Measurements from ENCODE around the gene HS6ST2.
"Not testable (repeated sequence)": the region's sequence is repeated elsewhere in the genome, so short reads cannot be mapped to it uniquely, and the experiment has no call there.

The HS6ST2 gene

DNA sequence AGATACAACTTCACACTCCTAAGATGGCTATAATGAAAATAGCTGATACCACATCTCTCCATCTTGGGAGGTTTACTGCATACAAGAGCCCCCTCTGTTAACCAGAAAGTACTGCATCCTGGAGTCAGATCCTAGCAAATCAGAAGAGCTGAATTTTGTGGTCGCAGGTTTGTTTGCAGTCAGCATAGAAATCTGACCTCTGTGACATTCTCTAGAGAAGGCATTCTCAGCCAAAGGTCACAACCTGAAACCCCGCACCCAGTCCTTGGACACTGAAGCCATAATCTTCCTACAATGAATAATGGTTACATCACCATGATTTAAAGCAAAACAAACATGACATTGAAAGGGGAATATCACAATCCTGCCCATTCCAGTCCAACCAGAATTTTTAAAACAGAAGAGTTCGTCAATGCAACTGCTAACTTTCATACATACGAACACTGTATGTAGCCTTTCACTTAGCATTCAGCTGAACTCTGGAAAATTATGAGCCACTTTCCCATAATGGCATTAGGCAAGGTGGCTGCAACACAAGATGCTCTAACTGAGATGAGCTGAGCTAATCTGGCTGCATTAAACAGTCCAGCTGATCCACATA, 17.6 kb downstream of the HS6ST2 start:
- DNase-seq, result no peak

- no peak for DNase-seq
Observed at GRCh38 chrX:132933170-132933569, 25.3 kb downstream of the HS6ST2 start.

DNA sequence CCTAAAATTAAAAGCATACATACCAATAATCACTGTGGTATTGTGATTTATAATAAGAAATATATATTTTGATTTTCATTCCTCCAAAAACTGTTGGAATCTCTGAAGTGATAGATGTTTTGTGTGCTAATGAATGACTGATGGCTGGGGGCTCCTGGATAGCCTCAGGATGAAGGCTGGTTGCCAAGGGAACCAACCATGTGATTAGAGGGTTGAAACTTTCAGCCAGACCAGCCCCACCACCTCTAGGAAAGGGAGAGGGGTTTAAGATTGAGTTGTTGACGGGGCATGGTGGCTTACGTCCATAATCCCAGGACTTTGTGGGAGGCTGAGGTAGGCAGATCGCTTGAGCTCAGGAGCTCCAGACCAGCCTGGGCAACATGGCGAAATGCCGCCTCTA, 34.0 kb downstream of the HS6ST2 start:
- DNase-seq, result no peak

DNA sequence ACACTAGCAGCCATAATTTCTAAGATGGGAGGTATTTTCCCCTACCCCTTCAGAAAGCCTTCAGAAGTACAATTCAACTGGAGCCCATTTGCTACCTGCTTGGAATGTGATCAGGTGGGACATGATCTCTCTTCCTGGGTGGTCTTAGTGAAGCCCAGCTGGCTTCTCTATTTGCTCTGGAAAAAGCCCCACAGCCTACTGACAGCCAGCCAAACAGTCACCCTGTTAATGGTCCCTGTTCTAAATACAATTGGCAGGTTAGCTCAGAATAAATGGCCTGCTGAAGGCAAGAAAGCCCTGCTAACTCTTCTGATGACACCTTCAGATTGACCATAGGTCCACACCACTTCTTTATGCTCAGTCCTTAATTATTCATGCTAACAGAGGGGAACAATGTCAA, 39.9 kb downstream of the HS6ST2 start:
- DNase-seq, result no peak

DNA sequence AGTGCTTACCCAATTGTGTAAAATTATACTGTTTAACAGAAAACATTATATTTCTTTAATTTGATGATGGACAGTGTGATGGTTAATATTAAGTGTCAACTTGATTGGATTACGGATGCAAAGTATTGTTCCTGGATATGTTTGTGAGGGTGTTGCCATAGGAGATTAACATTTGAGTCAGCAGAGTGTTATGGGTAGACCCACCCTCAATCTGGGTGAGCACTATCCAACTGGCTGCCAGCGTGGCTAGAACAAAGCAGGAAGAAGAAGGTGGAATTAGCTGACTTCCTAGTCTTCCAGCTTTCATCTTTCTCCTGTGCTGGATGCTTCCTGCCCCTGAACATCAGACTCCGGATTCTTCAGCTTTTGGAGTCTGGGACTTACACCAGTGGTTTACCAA, 42.1 kb downstream of the HS6ST2 start:
- no peak for DNase-seq

- DNase-seq, result no peak
Observed at GRCh38 chrX:132909643-132910042, 48.8 kb downstream of the HS6ST2 start.

DNA sequence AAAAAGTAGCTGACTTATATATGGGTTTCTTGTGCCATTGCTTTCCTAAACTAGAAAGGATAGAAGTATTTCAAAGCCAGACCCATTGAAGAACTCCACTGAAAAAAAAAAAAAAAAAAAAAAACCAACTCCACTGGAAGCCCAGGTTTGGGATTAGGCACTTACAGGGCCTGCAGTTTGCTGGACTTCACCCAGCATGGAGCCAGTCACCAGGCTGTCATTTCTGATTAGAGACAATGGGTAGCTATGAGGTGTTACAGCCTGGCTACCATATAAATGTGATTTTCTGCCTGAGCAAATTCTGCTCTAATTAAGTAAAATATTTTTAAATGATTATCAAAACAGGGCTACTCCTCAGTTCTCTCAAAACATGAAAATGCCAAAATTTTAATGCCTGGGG, 49.5 kb downstream of the HS6ST2 start:
- DNase-seq, result no peak

GRCh38 chrX:132900633-132901293, 57.7 kb downstream of the HS6ST2 start:
- no peak for DNase-seq

- DNase-seq, result no peak
Observed at GRCh38 chrX:132887569-132887968, 70.9 kb downstream of the HS6ST2 start.

- no peak for DNase-seq
Observed at GRCh38 chrX:132883358-132883915, 75.0 kb downstream of the HS6ST2 start.

DNA sequence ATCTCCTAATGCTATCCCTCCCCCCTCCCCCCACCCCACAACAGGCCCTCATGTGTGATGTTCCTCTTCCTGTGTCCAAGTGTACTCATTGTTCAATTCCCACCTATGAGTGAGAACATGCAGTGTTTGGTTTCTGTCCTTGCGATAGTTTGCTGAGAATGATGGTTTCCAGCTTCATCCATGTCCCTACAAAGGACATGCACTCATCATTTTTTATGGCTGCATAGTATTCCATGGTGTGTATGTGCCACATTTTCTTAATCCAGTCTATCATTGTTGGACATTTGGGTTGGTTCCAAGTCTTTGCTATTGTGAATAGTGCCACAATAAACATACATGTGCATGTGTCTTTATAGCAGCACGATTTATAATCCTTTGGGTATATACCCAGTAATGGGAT, 77.7 kb downstream of the HS6ST2 start:
- not testable (repeated sequence) for DNase-seq

DNA sequence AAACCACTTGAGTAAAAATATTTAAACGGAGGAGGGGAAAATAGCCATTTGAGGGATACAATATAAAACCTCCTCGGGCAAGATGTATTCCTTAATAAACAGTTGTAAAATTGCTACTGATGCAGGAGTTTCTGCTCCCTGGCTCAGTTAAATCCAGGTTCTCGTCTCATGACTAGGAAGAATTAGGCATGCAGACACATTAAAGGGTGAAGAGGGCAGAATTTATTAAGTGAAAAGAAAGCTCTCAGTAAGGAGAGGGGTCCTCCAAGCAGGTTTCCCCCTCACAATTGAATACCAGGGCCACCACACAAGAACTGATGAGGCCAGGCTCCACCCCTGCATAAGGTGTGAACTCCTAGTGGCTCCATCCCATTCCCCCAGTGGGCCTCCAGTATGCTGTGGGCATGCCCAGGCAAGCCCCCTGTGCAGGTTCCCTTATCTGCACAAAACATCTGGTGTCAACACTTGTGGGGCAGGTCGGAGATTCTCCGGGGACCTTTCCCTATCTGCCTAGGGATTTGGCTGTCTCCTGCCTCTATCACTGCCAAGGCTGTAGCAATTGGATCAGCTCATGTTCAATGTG, 80.4 kb downstream of the HS6ST2 start:
- DNase-seq, result peak; percentile 50

- no peak for DNase-seq
Observed at GRCh38 chrX:132876523-132877338, 81.7 kb downstream of the HS6ST2 start.

GRCh38 chrX:132875650-132876522, 82.5 kb downstream of the HS6ST2 start:
- no peak for DNase-seq

DNA sequence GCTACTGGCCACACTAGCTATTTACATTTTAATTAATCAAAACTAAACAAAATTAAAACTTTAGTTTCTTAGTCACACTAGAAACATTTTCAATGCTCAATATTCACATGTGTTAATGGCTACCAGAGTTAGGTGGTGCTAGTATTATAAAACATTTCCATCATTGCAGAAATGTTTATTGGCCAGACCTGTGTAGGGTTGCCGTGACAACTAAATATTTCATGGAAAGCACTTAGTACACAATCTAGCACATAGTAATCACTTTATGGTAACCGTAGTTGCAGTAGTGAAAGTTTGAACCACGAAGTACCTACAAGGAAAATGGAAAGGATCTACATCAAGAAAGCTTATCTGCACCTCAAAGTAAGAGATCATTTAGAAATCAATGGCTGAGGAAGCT, 95.9 kb downstream of the HS6ST2 start:
- DNase-seq, result no peak

DNA sequence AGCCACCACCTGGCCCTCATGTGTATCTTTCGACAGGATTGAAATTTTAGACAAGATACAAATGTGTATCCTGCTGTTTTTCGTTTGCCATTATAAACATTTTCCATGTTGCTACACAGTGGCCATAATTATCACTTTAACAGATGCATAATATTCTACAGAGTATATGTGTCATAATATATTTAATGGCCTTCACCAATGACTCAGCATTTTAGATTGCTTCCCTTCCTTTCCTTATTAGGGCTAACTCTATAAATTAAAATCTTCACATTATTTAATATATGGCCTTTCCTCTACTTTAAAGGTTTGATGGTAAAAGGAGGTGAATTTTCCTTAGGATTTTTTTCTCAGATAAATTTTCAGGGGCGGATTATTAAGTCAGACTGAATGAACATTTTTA, 97.4 kb downstream of the HS6ST2 start:
- no peak for DNase-seq

- DNase-seq, result no peak
Observed at GRCh38 chrX:132860200-132860599, 98.2 kb downstream of the HS6ST2 start.

GRCh38 chrX:132858018-132858417, 100.4 kb downstream of the HS6ST2 start:
- no peak for DNase-seq

- no peak for DNase-seq
Observed at GRCh38 chrX:132855780-132856341, 102.6 kb downstream of the HS6ST2 start.

- no peak for DNase-seq
Observed at GRCh38 chrX:132853040-132853439, 105.4 kb downstream of the HS6ST2 start.

- DNase-seq, result no peak
Observed at GRCh38 chrX:132848296-132848970, 110.0 kb downstream of the HS6ST2 start.
